K562 treated with DMSO at 1 percent for 4 hours (cell line): Measurements from ENCODE around the gene POLE4. TPM values are rescaled to one million over a fixed set of nuclear protein-coding genes. Genes with fewer than 3 reads are reported as not detected.

ENCODE experiments used
- total RNA-seq: library from RNA; unstranded; fragments of 300-600 nt; gene quantifications from 2 replicates; pipeline ENCODE4 v1.2.3, GENCODE V29; 2022; ENCODE audit not compliant: insufficient read depth

Gene POLE4, protein sequence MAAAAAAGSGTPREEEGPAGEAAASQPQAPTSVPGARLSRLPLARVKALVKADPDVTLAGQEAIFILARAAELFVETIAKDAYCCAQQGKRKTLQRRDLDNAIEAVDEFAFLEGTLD
- total RNA-seq, result 20.1 and 27.0 TPM in 2 replicates

DNA sequence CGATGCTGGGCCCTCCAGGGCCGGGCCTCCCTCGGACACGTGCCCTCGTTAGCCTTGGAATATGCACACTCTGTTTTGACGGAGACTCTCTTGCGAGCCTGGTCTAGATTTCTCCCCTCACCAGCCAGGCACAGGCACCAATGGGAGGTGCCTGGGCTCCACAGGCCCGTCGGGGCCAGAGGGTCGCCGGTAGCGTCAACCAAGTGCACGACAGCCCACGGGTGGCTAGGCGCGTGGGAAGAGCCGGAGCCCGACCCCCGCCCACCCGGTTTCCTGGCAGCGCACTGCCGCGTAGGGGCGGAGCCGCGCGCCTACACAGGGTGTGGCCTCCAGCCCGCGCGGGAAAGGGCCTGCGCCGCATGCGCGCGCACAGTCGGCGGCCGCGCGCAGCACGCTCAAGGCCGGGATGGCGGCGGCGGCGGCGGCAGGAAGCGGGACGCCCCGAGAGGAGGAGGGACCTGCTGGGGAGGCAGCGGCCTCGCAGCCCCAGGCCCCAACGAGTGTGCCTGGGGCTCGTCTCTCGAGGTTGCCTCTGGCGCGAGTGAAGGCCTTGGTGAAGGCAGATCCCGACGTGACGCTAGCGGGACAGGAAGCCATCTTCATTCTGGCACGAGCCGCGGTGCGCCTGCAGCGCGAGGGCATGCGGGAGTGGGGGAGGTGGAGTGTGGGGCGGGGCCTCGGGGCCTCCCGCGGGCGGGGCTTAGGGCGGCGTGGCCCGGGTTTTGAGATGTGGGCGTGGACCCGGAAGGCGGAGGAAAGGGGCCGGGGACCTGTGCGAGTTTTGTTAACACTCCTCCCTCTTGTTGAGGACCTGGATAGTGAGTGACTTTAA lies at the start of gene POLE4:
POLE4 (plus strand) TSS at position 370 of the 832 bp plus-strand sequence; CDS start at position 407, 37 bp downstream.

Other genes with a start within 250 kb of the POLE4 start
- gene HK2, start 124.5 kb upstream of the POLE4 start, total RNA-seq, result 3.1 and 8.8 TPM in 2 replicates
- not detected in 2 replicates for gene TACR1, start 240.9 kb downstream of the POLE4 start, total RNA-seq